ENCODE results near the gene RAB33A. TPM values are rescaled to one million over a fixed set of nuclear protein-coding genes. Genes with fewer than 3 reads are reported as not detected.

Gene RAB33A
- polyA plus RNA-seq, 1 donor from 2014 or later = 74.7 TPM

GRCh38 chrX:130174045-130174704 is 2.4 kb downstream of the RAB33A start:
- Histone ChIP-seq H3K27me3 (ENCODE audit: insufficient read depth, low read depth, low read length) (no peaks in the 10 kb centered on the region), H3K9me2 (ENCODE audit: insufficient read depth, low read length) (no peaks in the 10 kb centered on the region), H3K4me2 (ENCODE audit: low read length) (peak overlapping the region; percentile 73), H4K20me1 (ENCODE audit: insufficient read depth) (no peaks in the 10 kb centered on the region), H3K9me3 (ENCODE audit: low read length) (no peaks in the 10 kb centered on the region), H2AFZ (ENCODE audit: low read depth, low read length) (no peak overlapping the region), H3F3A (ENCODE audit: insufficient read depth, low read length, poor library complexity, severe bottlenecking) (no peaks in the 10 kb centered on the region), H3K36me3 (ENCODE audit: insufficient read depth, low read length) (no peaks in the 10 kb centered on the region), H3K4me3 (ENCODE audit: low read length) (peak overlapping the region; percentile 91), H3K9ac (ENCODE audit: low read length) (peak overlapping the region; percentile 23), H3K27ac (ENCODE audit: low read length) (no peak overlapping the region), H3K79me2 (replicated peaks; ENCODE audit: insufficient read depth, low read length) (peaks cover 30% of the 10 kb centered on the region)
- no peak for TF ChIP-seq TAF1 (IDR thresholded peaks at IDR 0.05; ENCODE audit: low read depth)
- no peak for TF ChIP-seq SMC3 (conservative IDR thresholded peaks at IDR 0.05; ENCODE audit: poor library complexity)
- TF ChIP-seq, protein P1, sequence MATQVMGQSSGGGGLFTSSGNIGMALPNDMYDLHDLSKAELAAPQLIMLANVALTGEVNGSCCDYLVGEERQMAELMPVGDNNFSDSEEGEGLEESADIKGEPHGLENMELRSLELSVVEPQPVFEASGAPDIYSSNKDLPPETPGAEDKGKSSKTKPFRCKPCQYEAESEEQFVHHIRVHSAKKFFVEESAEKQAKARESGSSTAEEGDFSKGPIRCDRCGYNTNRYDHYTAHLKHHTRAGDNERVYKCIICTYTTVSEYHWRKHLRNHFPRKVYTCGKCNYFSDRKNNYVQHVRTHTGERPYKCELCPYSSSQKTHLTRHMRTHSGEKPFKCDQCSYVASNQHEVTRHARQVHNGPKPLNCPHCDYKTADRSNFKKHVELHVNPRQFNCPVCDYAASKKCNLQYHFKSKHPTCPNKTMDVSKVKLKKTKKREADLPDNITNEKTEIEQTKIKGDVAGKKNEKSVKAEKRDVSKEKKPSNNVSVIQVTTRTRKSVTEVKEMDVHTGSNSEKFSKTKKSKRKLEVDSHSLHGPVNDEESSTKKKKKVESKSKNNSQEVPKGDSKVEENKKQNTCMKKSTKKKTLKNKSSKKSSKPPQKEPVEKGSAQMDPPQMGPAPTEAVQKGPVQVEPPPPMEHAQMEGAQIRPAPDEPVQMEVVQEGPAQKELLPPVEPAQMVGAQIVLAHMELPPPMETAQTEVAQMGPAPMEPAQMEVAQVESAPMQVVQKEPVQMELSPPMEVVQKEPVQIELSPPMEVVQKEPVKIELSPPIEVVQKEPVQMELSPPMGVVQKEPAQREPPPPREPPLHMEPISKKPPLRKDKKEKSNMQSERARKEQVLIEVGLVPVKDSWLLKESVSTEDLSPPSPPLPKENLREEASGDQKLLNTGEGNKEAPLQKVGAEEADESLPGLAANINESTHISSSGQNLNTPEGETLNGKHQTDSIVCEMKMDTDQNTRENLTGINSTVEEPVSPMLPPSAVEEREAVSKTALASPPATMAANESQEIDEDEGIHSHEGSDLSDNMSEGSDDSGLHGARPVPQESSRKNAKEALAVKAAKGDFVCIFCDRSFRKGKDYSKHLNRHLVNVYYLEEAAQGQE (IDR thresholded peaks at IDR 0.05; ENCODE audit: borderline replicate concordance) = no peak
- TF ChIP-seq EZH2 (IDR thresholded peaks at IDR 0.05; ENCODE audit: borderline replicate concordance, insufficient read depth, low read length, poor library complexity, severe bottlenecking) = no peak
- no peak for TF ChIP-seq RAD21 (conservative IDR thresholded peaks at IDR 0.05)
- no peak for TF ChIP-seq POLR2AphosphoS5 (IDR thresholded peaks at IDR 0.05)
- no peak for TF ChIP-seq MXI1 (conservative IDR thresholded peaks at IDR 0.05; ENCODE audit: poor library complexity, severe bottlenecking)
- no peak for TF ChIP-seq EP300 (conservative IDR thresholded peaks at IDR 0.05; ENCODE audit: poor library complexity, severe bottlenecking)
- no peak for TF ChIP-seq CTCF (IDR thresholded peaks at IDR 0.05; ENCODE audit: poor library complexity, severe bottlenecking)

GRCh38 chrX:130174937-130175336 is 3.2 kb downstream of the RAB33A start:
- Histone ChIP-seq H3K9me3 (ENCODE audit: low read length) (no peaks in the 10 kb centered on the region), H2AFZ (ENCODE audit: low read depth, low read length) (no peak overlapping the region), H3K36me3 (ENCODE audit: insufficient read depth, low read length) (no peaks in the 10 kb centered on the region), H3K4me2 (ENCODE audit: low read length) (no peak overlapping the region), H3F3A (ENCODE audit: insufficient read depth, low read length, poor library complexity, severe bottlenecking) (no peaks in the 10 kb centered on the region), H4K20me1 (ENCODE audit: insufficient read depth) (no peaks in the 10 kb centered on the region), H3K9ac (ENCODE audit: low read length) (no peak overlapping the region), H3K9me2 (ENCODE audit: insufficient read depth, low read length) (no peaks in the 10 kb centered on the region), H3K4me3 (ENCODE audit: low read length) (peak overlapping the region; percentile 91), H3K79me2 (replicated peaks; ENCODE audit: insufficient read depth, low read length) (peaks cover 30% of the 10 kb centered on the region), H3K27ac (ENCODE audit: low read length) (no peak overlapping the region), H3K27me3 (ENCODE audit: insufficient read depth, low read depth, low read length) (no peaks in the 10 kb centered on the region)
- TF ChIP-seq, protein P1 (IDR thresholded peaks at IDR 0.05; ENCODE audit: borderline replicate concordance) = no peak
- TF ChIP-seq MXI1 (conservative IDR thresholded peaks at IDR 0.05; ENCODE audit: poor library complexity, severe bottlenecking) (no peak), POLR2AphosphoS5 (IDR thresholded peaks at IDR 0.05) (no peak), RAD21 (conservative IDR thresholded peaks at IDR 0.05) (no peak), TAF1 (IDR thresholded peaks at IDR 0.05; ENCODE audit: low read depth) (no peak), EP300 (conservative IDR thresholded peaks at IDR 0.05; ENCODE audit: poor library complexity, severe bottlenecking) (no peak), EZH2 (IDR thresholded peaks at IDR 0.05; ENCODE audit: borderline replicate concordance, insufficient read depth, low read length, poor library complexity, severe bottlenecking) (no peak)
